IPS-20b (cell line): ENCODE data around the gene TSG101.

Experiments used
- H3K27ac ChIP-seq: one replicate; pipeline ENCODE4 v1.5.1; 2013; ENCODE audit warnings: low read length
- H3K27me3 ChIP-seq: 2 replicates; pipeline ENCODE4 v1.6.1; 2013; ENCODE audit warnings: mild to moderate bottlenecking, low read length, inconsistent platforms; ENCODE audit not compliant: insufficient read depth
- H3K36me3 ChIP-seq: 2 replicates; pipeline ENCODE4 v1.6.1; 2013; ENCODE audit warnings: low read depth, mild to moderate bottlenecking, inconsistent platforms, low read length, moderate library complexity; ENCODE audit not compliant: insufficient read depth
- H3K4me1 ChIP-seq: 2 replicates; pipeline ENCODE4 v1.6.1; 2013; ENCODE audit warnings: mild to moderate bottlenecking, control low read depth, inconsistent platforms, low read length, moderate library complexity; ENCODE audit not compliant: insufficient read depth
- H3K4me3 ChIP-seq: 2 replicates; pipeline ENCODE4 v1.5.1; 2013; ENCODE audit warnings: mild to moderate bottlenecking, low read length, inconsistent platforms
- H3K9ac ChIP-seq: 2 replicates; pipeline ENCODE4 v1.6.1; 2013; ENCODE audit warnings: low read depth, mild to moderate bottlenecking, inconsistent platforms, low read length, moderate library complexity
- H3K9me3 ChIP-seq: 2 replicates; pipeline ENCODE4 v1.6.1; 2013; ENCODE audit warnings: mild to moderate bottlenecking, low read depth, low read length, inconsistent platforms; ENCODE audit not compliant: insufficient read depth

Gene TSG101

GRCh38 chr11:18527512-18527911, 770 bp upstream of the TSG101 start:
- no peaks in the 10 kb centered on the region for H3K4me1 ChIP-seq
- H3K36me3 ChIP-seq = 0 out of 2 replicates have a peak, but pooled peaks cover 8% of the 10 kb centered on the region
- peak overlapping the region; percentile 95 for H3K4me3 ChIP-seq
- H3K9ac ChIP-seq = peak overlapping the region; percentile 97; the same call in 1 of the 2 replicates
- no peaks in the 10 kb centered on the region for H3K9me3 ChIP-seq
- no peaks in the 10 kb centered on the region for H3K27me3 ChIP-seq
- no peak overlapping the region for H3K27ac ChIP-seq

- Histone ChIP-seq H3K27ac (peak overlapping the region; percentile 35), H3K9me3 (no peaks in the 10 kb centered on the region), H3K9ac (peak overlapping the region; percentile 97), H3K36me3 (0 out of 2 replicates have a peak, but pooled peaks cover 8% of the 10 kb centered on the region), H3K27me3 (no peaks in the 10 kb centered on the region), H3K4me3 (peak overlapping the region; percentile 95), H3K4me1 (no peaks in the 10 kb centered on the region)
These were observed 617 bp downstream of the TSG101 start for GRCh38 chr11:18526130-18526520.

- H3K9me3 ChIP-seq = no peaks in the 10 kb centered on the region
- H3K27me3 ChIP-seq = no peaks in the 10 kb centered on the region
- H3K27ac ChIP-seq = no peak overlapping the region
- H3K9ac ChIP-seq = no peak overlapping the region
- no peaks in the 10 kb centered on the region for H3K4me1 ChIP-seq
- H3K36me3 ChIP-seq = 0 out of 2 replicates have a peak, but pooled peaks cover 8% of the 10 kb centered on the region
- H3K4me3 ChIP-seq = no peak overlapping the region
These were observed 2.5 kb downstream of the TSG101 start for GRCh38 chr11:18524248-18524647.

GRCh38 chr11:18523084-18523483, 3.7 kb downstream of the TSG101 start:
- Histone ChIP-seq H3K9ac (no peak overlapping the region), H3K36me3 (0 out of 2 replicates have a peak, but pooled peaks cover 13% of the 10 kb centered on the region), H3K4me1 (no peaks in the 10 kb centered on the region), H3K4me3 (no peak overlapping the region), H3K27ac (no peak overlapping the region), H3K9me3 (no peaks in the 10 kb centered on the region), H3K27me3 (no peaks in the 10 kb centered on the region)

GRCh38 chr11:18522388-18522787, 4.4 kb downstream of the TSG101 start:
- Histone ChIP-seq H3K36me3 (peaks cover 20% of the 10 kb centered on the region), H3K4me1 (no peaks in the 10 kb centered on the region), H3K9ac (no peak overlapping the region), H3K27ac (no peak overlapping the region), H3K27me3 (no peaks in the 10 kb centered on the region), H3K9me3 (no peaks in the 10 kb centered on the region), H3K4me3 (no peak overlapping the region)

GRCh38 chr11:18521122-18521521, 5.6 kb downstream of the TSG101 start:
- H3K9me3 ChIP-seq = no peaks in the 10 kb centered on the region
- H3K27me3 ChIP-seq = no peaks in the 10 kb centered on the region
- H3K4me1 ChIP-seq = no peaks in the 10 kb centered on the region
- H3K4me3 ChIP-seq = no peak overlapping the region
- no peak overlapping the region for H3K27ac ChIP-seq
- no peak overlapping the region for H3K9ac ChIP-seq
- peaks cover 21% of the 10 kb centered on the region for H3K36me3 ChIP-seq

GRCh38 chr11:18502352-18502751, 24.4 kb downstream of the TSG101 start:
- no peaks in the 10 kb centered on the region for H3K27me3 ChIP-seq
- peaks cover 83% of the 10 kb centered on the region for H3K36me3 ChIP-seq
- H3K9ac ChIP-seq = no peak overlapping the region
- H3K27ac ChIP-seq = no peak overlapping the region
- no peak overlapping the region for H3K4me3 ChIP-seq
- no peaks in the 10 kb centered on the region for H3K4me1 ChIP-seq
- no peaks in the 10 kb centered on the region for H3K9me3 ChIP-seq

- H3K4me3 ChIP-seq = no peak overlapping the region
- no peaks in the 10 kb centered on the region for H3K9me3 ChIP-seq
- no peaks in the 10 kb centered on the region for H3K27me3 ChIP-seq
- no peak overlapping the region for H3K27ac ChIP-seq
- no peaks in the 10 kb centered on the region for H3K4me1 ChIP-seq
- H3K9ac ChIP-seq = no peak overlapping the region
- H3K36me3 ChIP-seq = peaks cover 80% of the 10 kb centered on the region
These were observed 25.1 kb downstream of the TSG101 start for GRCh38 chr11:18501629-18502028.

- peaks cover 81% of the 10 kb centered on the region for H3K36me3 ChIP-seq
- no peak overlapping the region for H3K4me3 ChIP-seq
- no peak overlapping the region for H3K9ac ChIP-seq
- no peaks in the 10 kb centered on the region for H3K4me1 ChIP-seq
- H3K27me3 ChIP-seq = no peaks in the 10 kb centered on the region
- H3K27ac ChIP-seq = no peak overlapping the region
- H3K9me3 ChIP-seq = no peaks in the 10 kb centered on the region
These were observed 28.7 kb downstream of the TSG101 start for GRCh38 chr11:18498039-18498438.

GRCh38 chr11:18495703-18496102, 31.0 kb downstream of the TSG101 start:
- no peaks in the 10 kb centered on the region for H3K9me3 ChIP-seq
- H3K36me3 ChIP-seq = peaks cover 79% of the 10 kb centered on the region
- no peaks in the 10 kb centered on the region for H3K4me1 ChIP-seq
- no peak overlapping the region for H3K27ac ChIP-seq
- H3K4me3 ChIP-seq = no peak overlapping the region
- H3K9ac ChIP-seq = no peak overlapping the region
- H3K27me3 ChIP-seq = no peaks in the 10 kb centered on the region

GRCh38 chr11:18495271-18495670, 31.5 kb downstream of the TSG101 start:
- H3K27me3 ChIP-seq = no peaks in the 10 kb centered on the region
- no peaks in the 10 kb centered on the region for H3K9me3 ChIP-seq
- no peak overlapping the region for H3K9ac ChIP-seq
- no peak overlapping the region for H3K27ac ChIP-seq
- H3K36me3 ChIP-seq = peaks cover 79% of the 10 kb centered on the region
- no peaks in the 10 kb centered on the region for H3K4me1 ChIP-seq
- no peak overlapping the region for H3K4me3 ChIP-seq

GRCh38 chr11:18493310-18493709, 33.4 kb downstream of the TSG101 start:
- no peaks in the 10 kb centered on the region for H3K4me1 ChIP-seq
- no peaks in the 10 kb centered on the region for H3K9me3 ChIP-seq
- H3K36me3 ChIP-seq = peaks cover 75% of the 10 kb centered on the region
- H3K27ac ChIP-seq = no peak overlapping the region
- no peak overlapping the region for H3K9ac ChIP-seq
- no peak overlapping the region for H3K4me3 ChIP-seq
- no peaks in the 10 kb centered on the region for H3K27me3 ChIP-seq
